HG03103 (cell line): ENCODE results near the gene STOX1.
"Not testable (repeated sequence)": the region's sequence is repeated elsewhere in the genome, so short reads cannot be mapped to it uniquely, and the experiment has no call there.

ENCODE experiments used
- ATAC-seq: cut with Tn5 transposase; IDR thresholded peaks from one replicate; pipeline ENCODE4 v1.9.1; 2021; ENCODE audit warnings: low read depth; ENCODE audit not compliant: unreplicated experiment

STOX1 gene

DNA sequence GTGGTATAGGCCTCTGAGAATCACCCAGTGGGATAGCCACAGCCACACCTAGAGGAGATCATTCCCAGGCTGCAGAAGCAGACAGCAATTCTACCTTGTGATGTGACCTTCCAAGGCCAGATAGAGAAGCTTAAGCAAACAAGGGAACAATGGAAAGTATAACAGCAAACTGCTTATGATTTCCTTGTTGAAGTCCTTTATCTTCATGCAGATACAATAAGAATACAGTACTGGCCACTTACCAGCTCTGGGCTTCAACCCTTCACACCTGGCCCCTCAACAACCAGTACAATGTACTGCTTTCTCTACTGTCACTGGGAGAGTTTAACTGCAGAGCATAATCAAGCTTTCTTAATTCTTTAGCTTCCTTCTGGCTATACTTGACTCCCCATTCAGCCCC, 51.2 kb downstream of the STOX1 start:
- ATAC-seq, result no peak

DNA sequence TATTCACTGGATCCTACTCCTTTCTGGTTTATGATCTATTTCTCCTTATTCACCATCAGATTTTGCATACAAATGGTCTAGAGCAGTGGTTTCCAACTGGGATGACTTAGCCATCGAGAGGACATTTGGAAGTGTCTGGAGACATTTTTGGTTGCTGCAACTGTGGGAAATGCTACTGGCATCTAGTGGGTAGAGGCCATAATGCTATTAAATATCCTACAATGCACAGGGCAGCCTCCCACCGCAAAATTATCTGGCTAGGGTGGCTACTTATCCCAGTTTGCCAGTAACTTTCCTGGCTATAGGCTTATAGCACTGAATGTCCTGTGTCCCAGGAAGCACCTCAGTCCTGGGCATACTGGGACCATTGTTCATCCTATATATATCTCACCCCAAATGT, 52.3 kb downstream of the STOX1 start:
- ATAC-seq, result no peak

DNA sequence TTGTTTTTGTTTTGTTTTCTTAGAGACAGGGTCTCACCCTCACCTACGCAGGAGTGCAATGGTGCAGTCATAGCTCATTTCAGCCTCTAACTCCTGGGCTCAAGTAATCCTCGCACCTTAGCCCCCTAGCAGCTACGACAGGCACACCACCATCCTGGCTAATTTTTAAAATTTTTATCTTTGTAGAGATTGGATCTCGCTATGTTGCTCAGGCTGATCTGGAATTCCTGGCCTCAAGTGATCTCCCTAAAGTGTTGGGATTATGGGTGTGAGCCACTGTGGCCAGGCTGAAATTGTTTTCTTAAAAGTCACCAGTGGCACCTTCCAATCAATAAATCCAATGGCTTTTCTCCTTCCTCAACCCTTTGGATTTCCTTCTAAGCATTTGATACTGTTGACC, 52.9 kb downstream of the STOX1 start:
- ATAC-seq, result no peak

DNA sequence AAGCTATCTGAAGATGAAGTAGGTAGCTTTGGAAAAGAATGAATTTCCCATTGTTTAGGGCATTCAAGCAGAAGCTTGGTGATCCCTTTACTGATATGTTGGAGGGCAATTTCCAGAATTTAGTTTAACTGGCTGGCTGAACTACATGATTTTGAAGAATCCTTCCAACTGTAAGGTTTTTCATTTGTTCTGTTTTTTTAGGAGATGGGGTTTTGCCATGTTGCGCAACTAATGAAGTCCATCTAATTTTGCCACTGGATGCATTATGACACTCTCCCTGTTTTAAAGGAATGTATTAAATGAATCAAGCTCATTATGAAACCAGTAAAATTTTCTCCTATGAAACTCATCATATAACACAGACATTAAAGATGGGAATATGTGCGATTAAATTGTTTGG, 67.7 kb downstream of the STOX1 start:
- no peak for ATAC-seq

DNA sequence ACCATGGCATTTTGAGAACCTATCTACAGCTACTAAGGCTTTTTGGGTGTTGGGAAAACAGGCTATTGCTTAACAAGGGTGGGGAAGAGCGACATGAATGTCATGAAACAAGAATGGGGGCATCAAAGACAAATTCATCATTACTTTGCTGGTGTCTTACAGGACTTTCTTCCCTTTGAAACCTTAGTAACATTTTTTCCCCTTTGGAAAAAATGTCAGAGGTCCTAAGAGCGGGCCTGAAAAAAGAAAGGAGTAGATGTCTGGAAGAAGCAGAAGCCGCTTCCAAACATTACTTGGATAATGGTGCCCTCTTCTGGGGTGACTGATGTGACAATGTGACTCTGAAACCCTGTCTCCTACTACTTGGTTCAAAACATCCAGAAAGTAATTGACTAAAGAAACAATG, 70.0 kb downstream of the STOX1 start:
- no peak for ATAC-seq

DNA sequence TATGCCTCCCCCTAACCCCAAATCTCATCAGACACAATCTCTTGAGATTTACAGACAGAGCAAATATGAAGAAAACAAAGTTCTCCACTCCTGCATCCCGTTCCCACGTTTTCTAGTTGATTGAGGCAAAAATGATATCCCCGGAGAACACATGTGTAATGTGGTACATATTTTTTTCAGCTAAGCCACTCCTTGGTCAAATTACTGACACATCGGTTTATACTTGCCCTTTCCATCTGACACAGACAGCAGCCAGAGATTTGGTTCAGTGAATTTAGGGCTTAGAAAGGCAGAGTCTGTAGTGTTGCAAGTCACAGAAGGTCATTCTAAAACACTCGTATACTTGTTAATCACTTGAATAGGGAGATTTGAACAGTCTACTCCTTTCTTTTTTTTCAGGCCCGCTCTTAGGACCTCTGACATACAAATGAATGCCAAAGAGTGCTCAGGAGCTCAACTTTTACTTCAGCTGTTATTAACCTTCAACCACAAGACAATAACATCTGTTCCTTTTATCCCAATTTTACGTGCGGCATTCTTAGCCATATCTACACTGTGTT, 71.9 kb downstream of the STOX1 start:
- no peak for ATAC-seq

DNA sequence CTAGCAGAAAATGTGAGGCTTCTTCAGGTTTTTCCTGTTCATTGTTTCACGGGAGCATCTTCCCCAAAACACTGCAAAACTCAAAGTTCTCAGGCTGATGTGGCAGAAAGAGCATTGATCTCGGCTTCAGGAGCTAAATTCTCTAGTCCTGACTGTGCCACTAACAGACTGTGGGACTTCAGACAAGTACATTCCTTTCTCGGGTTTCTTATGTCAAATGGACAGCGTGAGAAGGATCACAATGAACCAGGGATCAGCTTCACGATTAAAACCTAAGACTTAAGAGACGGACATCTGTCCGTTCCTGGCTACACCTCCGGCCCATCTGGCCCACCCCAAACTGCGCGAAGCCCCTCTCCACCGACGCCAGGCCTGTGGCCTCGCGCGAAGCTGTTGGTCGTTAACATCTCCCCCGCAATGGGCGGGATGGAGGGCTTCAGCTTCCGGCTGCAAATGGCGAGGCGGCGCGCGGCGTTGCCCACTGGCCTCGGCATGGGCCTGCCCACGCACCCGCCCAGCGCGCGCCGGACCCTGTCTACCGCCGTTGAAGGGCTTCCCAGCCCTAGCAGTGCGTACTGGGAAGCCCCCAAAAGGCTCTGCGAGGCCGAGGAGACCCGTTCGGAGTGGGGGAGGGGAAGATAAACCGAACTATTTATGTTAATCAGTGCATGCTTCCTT, 73.2 kb downstream of the STOX1 start:
- ATAC-seq, result peak; percentile 29

DNA sequence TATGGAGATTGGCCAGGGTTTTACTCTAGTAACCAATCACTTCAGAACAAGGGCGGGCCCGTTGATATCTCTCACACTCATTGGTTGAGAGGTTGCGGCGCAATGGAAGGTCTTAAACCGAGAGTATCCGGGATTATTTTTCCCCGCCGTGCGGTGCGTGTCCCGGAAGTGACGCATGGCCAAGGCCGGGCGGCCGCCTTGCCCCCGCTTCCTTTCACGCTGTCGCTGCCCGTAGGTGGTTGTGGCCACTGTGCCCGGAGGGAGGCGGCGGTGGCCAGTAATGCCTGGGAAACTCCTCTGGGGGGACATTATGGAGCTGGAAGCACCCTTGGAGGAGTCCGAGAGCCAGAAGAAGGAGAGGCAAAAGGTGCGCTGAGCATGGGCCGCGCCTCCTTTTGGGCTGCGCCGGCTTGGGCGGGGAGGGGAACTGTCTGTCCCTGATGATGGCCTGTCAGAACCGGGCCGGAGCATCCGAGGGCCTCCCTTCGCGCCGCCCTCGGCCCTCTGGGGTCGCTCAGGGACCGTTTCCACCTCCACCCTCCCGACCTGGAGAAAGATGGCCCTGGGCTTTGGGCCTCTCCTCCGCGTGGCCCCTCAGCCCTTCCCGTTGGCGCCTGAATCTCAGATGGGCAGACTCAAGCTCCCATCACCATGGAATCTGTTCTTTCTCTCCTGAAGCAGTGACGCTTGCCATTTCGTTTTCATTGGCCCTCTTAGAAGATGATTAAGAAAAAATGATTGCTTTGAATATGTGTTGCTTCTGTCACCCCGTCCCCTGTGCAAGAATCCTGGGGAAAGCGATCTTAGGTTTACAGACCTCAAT, 74.0 kb downstream of the STOX1 start, which contains the start of gene DDX50:
Gene DDX50 (plus strand): TSS at position 211 of the 823 bp plus-strand sequence. CDS start 70 bp downstream, at position 281.
- ATAC-seq, result peak; percentile 96

DNA sequence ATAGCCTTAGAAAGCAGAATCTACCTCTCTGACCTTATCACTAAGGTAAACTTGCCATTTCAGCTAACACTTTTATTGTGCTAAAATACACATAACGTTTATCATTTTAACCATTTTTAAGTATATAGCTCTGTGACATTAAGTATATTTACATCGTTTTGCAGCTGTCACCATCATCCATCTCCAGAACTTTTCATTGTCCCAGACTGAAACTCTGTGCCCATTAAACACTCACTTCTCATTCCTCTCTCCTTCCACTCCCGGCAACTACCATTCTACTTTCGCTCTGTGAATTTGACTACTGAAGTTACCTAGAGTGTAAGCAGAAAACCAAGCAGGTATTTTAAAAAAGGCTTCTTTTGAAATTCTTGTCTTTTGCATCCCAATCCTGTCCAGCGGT, 75.1 kb downstream of the STOX1 start:
- no peak for ATAC-seq

DNA sequence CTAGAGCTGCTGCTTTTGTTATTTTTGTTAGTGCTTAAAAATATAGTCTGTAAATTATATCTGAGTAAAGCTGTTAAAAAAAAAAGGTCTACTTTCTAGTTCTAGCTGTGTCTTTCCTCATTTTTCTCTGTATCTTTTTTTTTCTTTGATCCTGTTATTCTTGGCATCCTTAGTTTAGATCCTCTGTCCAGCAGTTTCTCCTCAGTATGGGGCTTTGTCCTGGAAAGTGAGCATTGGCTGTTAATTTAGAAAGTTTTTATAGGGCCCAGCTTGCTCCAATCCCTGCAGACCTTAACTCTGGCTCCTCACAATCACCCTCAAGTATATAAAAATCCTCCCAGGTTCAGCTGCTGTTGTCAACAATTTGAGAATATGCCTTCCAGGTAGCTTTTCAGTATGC, 97.3 kb downstream of the STOX1 start:
- no peak for ATAC-seq

DNA sequence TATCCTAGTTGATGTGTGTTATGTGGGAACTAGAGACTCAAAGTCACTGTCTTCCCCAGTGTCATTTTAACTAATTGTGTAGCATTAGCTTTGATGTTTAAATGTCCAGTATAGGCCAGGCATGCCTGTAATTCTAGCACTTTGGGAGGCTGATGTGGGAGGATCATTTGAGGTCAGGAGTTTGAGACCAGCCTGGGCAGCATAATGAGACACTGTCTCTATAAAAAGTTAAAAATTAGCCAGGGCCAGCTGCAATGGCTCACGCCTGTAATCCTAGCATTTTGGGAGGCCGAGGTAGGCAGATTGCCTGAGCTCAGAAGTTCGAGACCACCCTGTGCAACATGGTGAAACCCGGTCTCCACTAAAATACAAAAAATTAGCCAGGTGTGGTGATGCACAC, 98.2 kb downstream of the STOX1 start:
- ATAC-seq, result no peak

DNA sequence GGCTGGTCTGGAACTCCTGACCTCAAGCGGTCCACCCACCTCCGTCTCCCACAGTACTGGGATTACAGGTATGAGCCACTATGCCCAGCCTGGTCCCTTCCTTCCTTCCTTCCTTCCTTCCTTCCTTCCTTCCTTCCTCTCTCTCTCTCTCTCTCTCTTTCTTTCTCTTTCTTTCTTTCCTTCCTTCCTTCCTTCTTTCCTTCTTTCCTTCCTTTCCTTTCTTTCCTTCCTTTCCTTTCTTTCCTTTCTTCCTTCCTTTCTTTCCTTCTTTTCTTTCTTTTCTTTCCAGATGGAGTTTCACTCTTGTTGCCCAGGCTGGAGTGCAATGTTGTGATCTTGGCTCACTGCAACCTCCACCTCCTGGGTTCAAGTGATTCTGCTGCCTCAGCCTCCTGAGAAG, 101.8 kb downstream of the STOX1 start:
- ATAC-seq, result not testable (repeated sequence)

DNA sequence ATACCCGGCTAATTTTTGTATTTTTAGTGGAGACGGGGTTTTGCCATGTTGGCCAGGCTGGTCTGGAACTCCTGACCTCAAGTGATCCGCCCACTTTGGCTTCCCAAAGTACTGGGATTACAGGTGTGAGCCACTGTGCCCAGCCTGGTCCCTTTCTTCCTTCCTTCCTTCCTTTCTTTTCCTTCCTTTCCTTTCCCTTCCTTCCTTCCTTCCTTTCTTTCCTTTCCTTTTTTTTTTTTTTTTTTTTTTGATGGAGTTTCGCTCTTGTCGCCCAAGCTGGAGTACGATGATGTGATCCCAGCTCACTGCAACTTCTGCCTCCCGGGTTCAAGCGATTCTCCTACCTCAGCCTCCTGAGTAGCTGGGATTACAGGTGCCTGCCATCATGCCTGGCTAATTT, 102.6 kb downstream of the STOX1 start:
- ATAC-seq, result not testable (repeated sequence)

DNA sequence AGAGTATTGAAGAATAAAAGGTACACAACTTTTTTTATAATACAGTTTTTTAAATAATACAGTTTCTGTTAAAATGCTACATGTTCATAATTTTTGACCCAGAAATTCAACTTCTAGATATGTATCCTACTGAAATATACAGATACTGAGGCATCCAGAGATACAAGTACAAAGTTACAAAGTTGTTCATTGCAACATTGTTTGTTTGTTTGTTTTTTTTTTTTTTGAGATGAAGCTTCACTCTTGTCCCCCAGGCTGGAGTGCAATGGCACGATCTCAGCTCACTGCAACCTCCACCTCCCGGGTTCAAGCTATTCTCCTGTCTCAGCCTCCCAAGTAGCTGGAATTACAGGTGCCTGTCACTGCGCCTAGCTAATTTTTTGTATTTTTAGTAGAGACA, 105.5 kb downstream of the STOX1 start:
- ATAC-seq, result not testable (repeated sequence)

DNA sequence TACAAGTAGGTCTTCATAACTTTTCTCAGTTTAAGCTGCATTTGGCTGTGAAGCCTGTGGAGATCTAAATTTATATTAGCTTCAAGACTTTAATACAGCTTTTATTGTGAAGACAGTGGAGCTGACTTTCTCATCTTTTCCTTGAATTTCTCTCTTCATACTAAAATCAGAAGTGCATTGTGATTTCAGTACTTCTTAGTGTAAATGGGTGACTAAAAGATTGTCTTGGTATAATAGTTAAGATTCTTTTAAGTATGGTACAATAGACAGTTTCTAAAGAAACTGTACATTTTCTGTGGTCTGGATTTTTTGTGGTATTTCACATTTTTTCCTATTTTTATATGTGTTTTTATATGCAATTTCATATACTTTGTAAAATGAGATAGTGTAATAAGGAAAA, 107.7 kb downstream of the STOX1 start:
- no peak for ATAC-seq

DNA sequence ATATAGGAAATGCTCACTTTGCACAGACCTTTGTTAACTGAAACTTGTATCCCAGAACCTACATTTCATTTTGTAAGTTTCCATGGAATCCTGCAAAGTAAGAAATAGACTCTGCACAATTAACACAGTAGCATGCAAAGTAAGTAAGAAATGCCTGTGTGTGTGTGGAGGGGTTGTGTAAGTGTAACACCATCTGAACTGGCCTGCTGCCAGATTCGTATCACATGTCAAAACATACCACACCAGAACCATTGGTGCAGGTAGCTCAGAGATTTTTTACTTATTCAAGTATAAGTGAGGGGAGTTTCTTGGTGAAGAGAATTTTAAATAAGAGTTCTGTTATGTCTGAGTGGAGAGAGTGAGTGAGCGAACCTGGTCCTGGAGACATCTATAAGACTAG, 110.8 kb downstream of the STOX1 start:
- ATAC-seq, result no peak

DNA sequence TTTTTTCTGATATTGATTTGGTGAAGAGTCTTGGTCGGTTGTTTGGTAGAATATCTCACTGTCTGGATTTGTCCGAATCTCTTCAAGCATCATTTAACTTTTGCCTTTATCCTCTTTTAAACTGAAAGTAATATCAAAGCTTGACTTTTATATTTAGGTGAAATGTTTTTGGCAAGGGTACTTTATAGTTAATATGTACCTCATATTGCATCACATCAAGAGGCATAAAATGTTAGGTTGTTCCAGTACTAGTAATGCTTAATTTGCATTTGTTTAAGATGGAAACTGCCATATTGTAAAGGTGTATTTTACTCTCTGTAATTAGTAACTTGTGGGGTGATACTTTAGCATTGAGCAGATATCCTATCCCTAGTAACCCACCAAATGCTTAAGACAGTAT, 111.6 kb downstream of the STOX1 start:
- no peak for ATAC-seq

DNA sequence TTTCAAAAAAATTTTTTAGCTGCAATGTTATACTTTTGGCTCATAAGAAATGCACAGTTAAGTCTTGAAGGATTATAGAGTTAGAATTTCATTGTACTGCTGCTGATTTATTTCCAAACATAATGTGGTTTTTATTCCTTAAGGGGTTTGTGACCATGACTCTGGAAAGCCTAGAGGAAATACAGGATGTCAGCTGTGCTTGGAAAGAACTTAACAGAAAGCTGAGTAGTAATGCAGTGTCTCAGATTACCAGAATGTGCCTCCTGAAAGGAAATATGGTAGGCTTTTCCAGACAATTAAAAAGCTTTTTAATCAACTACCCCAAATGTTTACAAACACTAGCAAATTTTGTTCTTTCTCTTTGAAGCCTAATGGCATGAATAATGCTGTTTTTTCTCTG, 113.6 kb downstream of the STOX1 start:
- ATAC-seq, result not testable (repeated sequence)
